Effector memory CD4-positive, alpha-beta T cell (primary cell): ENCODE measurements around the gene CFAP74.
"Not testable (repeated sequence)": the region's sequence is repeated elsewhere in the genome, so short reads cannot be mapped to it uniquely, and the experiment has no call there.

Source experiments
- DNase-seq, 3 donors: peaks; one replicate each; pipeline ENCODE4 v3.0.0-alpha.2; 2020
- H3K27ac ChIP-seq: 2 replicates; pipeline ENCODE4 v1.7.0; 2013; ENCODE audit warnings: mild to moderate bottlenecking, low read length, moderate library complexity; ENCODE audit not compliant: insufficient read depth, poor library complexity, severe bottlenecking
- H3K27me3 ChIP-seq: replicated peaks from 2 replicates; pipeline ENCODE4 v1.7.0; 2013; ENCODE audit warnings: mild to moderate bottlenecking, low read length; ENCODE audit not compliant: insufficient read depth, control insufficient read depth, poor library complexity, severe bottlenecking
- H3K36me3 ChIP-seq: 2 replicates; pipeline ENCODE4 v1.7.0; 2013; ENCODE audit warnings: mild to moderate bottlenecking, low read length, moderate library complexity; ENCODE audit not compliant: control insufficient read depth, insufficient read depth
- H3K4me1 ChIP-seq: 2 replicates; pipeline ENCODE4 v1.7.0; 2013; ENCODE audit warnings: low read length, mild to moderate bottlenecking; ENCODE audit not compliant: control insufficient read depth, insufficient read depth, poor library complexity, severe bottlenecking
- H3K4me3 ChIP-seq: 2 replicates; pipeline ENCODE4 v1.7.0; 2013; ENCODE audit warnings: low read length, low read depth, mild to moderate bottlenecking; ENCODE audit not compliant: insufficient read depth, poor library complexity, severe bottlenecking
- H3K9me3 ChIP-seq: 2 replicates; pipeline ENCODE4 v1.7.0; 2013; ENCODE audit warnings: mild to moderate bottlenecking, low read length, moderate library complexity; ENCODE audit not compliant: control insufficient read depth

Gene CFAP74

DNA sequence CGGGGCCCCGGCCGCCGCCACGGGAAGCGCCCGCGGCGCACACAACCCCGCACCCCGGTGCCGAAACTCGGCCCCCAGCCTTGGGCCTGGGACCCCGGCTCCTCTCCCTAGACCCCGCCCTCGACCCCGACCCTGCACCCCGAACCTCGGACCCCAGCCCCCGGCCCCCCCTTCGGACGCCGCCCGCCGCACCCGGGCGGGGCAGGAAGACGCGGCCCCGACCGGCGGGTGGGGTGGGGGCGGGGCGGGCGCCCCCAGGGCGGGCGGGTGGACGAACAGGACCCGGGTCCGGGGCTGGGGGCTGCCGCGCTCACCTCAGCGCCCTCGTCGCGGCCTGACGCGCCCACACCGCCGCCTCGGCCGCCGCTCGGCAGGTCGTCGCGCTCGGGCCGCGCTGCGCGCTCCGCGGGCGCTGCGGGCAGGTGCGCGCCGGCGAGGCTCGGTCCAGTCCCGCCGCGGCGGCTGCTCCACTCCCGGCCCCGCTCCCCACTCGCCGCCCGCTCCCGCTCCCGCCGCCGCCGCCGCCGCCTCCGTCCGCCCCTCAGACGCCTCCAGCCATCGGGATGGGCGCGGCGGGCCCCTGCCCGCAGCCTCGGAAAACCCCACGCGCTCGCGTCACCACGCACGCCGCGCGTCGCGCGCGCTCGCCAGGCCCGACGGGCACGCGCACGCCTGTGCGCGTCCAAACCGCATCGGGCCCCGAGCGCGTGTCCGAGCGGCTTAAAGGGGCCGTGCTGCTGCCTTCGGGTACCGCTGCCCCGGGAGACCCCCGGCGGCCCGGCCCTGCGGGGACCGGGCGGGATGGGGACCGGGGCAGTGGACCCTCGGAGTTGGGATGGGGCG lies 112.9 kb downstream of the CFAP74 start, which contains the start of gene GNB1:
Gene GNB1 (minus strand): TSS at position 582 of the 843 bp plus-strand sequence. CDS start 65,634 bp downstream, outside the sequence.
- DNase-seq = peak; percentile 81 to 82 (median 81)
- Histone ChIP-seq H3K27ac (peak within 1 kb of the TSS; percentile 93), H3K9me3 (no peaks in the 10 kb centered on the region), H3K27me3 (no peaks in the 10 kb centered on the region), H3K4me3 (peak within 1 kb of the TSS; percentile 88), H3K4me1 (peaks cover 52% of the 10 kb centered on the region), H3K36me3 (no peaks in the 10 kb centered on the region)

DNA sequence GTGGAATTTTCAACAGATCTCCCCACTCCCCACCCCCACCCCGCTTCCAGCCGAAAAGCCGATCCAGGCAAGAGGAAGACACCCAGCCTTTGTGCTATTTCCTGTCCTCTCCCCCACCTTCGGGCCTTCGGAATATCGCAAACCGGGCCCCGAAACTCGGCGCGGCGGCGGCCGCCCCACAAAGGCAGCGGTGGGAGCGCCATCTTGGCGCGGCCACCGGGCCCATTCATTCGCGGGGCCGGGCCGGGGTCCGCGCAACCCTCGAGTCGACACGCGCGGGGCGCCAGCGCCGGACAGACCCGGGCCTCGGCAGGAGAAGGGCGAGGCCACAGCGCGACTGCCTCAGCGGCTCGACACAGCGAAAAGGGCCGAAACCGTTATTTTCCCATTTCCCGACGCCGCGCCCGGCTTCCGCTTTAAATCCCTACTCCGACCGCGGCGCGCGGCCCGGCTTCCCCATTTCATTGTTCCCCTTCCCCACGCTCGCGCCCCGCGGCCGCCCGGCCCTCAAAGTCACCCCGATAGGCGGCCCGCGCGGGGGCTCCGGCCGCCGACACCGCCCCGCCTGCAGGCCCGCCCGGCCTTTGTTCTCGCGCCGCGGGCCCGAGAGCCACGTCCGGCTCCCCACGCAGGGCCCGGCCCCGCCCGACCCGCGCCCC lies 113.6 kb downstream of the CFAP74 start:
- peaks cover 48% of the 10 kb centered on the region for H3K4me1 ChIP-seq
- DNase-seq = peak in 2 of 3 donors; percentile 18 to 36
- no peaks in the 10 kb centered on the region for H3K27me3 ChIP-seq
- no peaks in the 10 kb centered on the region for H3K36me3 ChIP-seq
- H3K27ac ChIP-seq = peak overlapping the region; percentile 93
- H3K9me3 ChIP-seq = no peaks in the 10 kb centered on the region
- H3K4me3 ChIP-seq = peak overlapping the region; percentile 88

DNA sequence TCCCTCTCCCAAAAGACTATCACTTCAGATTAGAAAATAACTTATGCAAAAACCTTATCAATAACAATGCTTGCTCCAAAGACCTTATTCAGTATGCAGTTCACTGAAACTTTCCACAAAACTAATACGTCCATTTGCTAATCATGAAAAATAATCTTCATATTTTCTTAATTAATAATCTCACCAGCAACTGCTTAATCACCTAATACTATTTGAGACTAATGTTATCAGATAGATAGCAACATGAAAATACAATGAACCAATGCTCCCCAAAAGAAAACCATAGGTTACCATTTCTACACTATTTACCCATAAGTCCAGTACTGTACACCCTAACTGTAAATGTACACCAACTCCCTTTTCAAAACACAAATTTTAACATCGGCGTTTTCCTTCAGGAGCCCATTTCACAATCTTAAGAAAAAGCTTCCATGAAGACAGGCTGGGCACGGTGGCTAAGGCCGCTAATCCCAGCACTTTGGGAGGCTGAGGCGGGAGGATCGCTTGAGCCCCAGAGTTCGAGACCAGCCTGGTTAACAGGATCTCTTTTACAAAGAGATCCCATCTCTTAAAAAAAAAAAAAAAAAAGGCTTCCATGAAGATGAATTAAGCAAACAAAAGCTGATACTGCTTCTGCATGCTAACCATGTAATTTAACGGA lies 114.4 kb downstream of the CFAP74 start:
- no peaks in the 10 kb centered on the region for H3K27me3 ChIP-seq
- DNase-seq = no peak
- peaks cover 44% of the 10 kb centered on the region for H3K4me1 ChIP-seq
- peak overlapping the region; percentile 88 for H3K4me3 ChIP-seq
- H3K36me3 ChIP-seq = no peaks in the 10 kb centered on the region
- H3K9me3 ChIP-seq = no peaks in the 10 kb centered on the region
- H3K27ac ChIP-seq = peak overlapping the region; percentile 93

DNA sequence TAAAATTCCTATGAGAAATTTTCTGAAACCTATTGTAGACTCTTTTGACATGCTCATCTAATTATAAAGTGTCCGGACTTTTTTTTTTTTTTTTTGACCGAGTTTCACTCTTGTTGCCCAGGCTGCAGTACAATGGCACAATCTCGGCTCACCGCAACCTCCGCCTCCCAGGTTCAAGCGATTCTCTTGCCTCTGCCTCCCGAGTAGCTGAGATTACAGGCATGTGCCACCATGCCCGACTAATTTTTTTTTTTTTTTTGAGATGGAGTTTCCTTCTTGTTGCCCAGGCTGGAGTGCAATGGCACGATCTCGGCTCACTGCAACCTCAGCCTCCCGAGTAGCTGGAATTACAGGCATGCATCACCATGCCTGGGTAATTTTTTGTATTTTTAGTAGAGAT lies 119.7 kb downstream of the CFAP74 start:
- not testable (repeated sequence) for H3K27me3 ChIP-seq, DNase-seq, H3K27ac ChIP-seq, H3K4me3 ChIP-seq, H3K9me3 ChIP-seq, H3K36me3 ChIP-seq
- H3K4me1 ChIP-seq = peaks cover 51% of the 10 kb centered on the region

DNA sequence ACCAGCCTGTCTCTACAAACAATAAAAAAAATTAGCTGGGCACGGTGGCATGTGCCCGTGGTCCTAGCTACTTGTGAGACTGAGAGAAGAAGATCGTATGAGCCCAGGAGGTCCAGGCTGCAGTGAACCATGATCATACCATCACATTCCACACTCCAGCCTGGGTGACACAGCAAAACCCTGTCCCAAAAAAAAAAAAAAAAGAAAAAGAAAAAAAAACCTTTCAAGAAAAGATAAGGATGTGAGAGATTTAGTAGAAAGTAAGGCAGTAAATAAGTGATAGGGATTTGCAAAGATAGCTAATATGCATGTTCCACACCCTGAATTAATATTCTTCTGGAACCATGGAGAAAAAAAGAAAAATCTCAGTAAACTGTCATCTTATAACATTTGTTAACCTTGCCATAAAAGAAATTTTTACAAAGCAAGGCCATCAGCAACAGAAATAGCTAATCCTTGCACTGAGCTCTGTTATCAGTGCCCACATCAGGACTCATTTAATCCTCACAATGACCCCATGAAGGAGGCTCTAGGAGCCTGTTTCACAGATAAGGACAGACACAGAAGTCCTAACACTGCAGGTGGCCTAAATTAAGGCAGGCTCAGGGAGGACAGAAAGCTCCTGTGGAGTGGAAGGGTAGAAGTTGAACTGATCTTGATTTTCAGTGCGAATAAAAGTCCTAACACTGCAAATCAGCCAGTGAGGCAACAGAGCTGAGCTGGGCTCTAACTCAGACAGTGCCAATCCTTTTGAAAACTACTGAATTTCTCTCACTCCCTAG lies 120.3 kb downstream of the CFAP74 start:
- H3K27me3 ChIP-seq = no peaks in the 10 kb centered on the region
- H3K36me3 ChIP-seq = peaks cover 4% of the 10 kb centered on the region
- H3K4me3 ChIP-seq = no peak overlapping the region
- H3K27ac ChIP-seq = no peak overlapping the region
- no peaks in the 10 kb centered on the region for H3K9me3 ChIP-seq
- peaks cover 51% of the 10 kb centered on the region for H3K4me1 ChIP-seq
- no peak for DNase-seq

DNA sequence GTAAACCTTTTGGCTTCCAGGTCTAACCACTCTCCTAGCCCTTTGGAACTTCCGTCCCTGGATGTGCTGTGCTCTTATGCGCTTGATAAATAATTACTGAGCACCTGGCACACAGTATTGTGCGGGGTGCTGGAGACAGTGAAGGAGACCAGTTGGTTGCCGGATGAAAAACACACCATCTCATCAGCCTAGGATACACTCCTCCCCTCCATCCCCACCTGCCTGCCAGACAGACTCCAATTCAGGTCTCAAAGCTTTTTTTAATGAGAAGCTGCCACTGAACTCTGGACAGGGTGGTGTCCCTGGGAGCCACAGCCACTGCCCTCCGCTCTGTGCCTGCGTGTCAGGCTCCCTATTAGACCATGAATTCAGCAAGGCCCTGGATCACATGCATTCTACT lies 121.9 kb downstream of the CFAP74 start:
- no peak overlapping the region for H3K27ac ChIP-seq

DNA sequence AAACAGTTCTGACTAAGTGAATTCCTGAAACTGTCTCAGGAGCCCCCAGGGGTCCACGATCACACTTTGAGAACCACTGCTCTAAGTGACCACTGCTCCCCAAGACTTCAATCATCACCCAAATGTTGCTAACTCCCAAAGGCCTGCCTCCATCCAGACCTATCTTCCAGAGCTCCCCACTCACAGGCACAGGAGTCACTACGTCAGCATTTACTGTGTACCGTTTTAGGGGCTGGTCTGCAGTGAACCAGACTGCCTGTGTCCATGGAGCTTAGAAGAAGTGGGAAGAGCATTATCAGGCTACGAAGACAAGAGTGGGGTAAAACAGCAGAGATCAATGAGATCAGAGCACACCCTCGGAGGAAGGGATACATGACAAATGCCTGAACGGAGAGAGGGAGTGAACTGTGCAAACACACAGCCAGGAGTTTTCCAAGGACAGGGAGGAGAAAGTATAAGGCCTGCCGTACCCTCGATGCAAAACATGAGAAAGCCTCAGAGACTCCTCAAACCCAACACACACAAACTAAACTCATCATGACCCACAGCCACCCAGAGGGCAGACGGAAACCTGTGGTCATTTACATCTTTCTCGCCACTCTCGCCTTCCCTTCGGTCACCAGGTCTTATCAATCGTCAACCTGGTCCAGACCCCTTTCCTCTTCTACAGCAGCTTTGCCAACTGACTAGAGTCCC lies 122.8 kb downstream of the CFAP74 start:
- Histone ChIP-seq H3K27me3 (no peaks in the 10 kb centered on the region), H3K9me3 (no peaks in the 10 kb centered on the region), H3K4me1 (peaks cover 32% of the 10 kb centered on the region), H3K36me3 (peaks cover 8% of the 10 kb centered on the region), H3K27ac (no peak overlapping the region), H3K4me3 (no peak overlapping the region)
- no peak for DNase-seq

More for the DNA sequence above, 121.9 kb downstream of the CFAP74 start:
- H3K4me1 ChIP-seq = peaks cover 36% of the 10 kb centered on the region
- H3K27me3 ChIP-seq = no peaks in the 10 kb centered on the region
- H3K4me3 ChIP-seq = no peak overlapping the region
- no peak for DNase-seq
- no peaks in the 10 kb centered on the region for H3K9me3 ChIP-seq
- peaks cover 4% of the 10 kb centered on the region for H3K36me3 ChIP-seq

DNA sequence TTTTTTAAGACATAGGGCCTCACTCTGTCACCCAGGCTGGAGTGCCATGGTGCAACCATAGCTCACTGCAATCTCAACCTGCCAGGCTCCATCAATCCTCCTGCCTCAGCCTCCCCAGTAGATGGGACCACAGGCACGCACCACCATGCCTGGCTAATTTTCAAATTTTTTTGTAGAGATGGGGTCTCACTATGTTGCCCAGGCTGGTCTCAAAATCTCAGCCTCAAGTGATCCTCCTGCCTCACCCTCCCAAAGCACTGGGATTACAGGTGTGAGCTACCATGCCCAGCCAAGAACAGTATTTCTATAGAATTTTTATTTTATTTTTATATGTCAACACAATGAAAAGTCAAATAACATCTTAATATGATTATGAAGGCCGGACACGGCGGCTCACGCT lies 123.6 kb downstream of the CFAP74 start:
- Histone ChIP-seq H3K4me1 (peaks cover 32% of the 10 kb centered on the region), H3K9me3 (no peaks in the 10 kb centered on the region), H3K27ac (no peak overlapping the region), H3K36me3 (peaks cover 8% of the 10 kb centered on the region), H3K4me3 (no peak overlapping the region), H3K27me3 (no peaks in the 10 kb centered on the region)
- DNase-seq = no peak

DNA sequence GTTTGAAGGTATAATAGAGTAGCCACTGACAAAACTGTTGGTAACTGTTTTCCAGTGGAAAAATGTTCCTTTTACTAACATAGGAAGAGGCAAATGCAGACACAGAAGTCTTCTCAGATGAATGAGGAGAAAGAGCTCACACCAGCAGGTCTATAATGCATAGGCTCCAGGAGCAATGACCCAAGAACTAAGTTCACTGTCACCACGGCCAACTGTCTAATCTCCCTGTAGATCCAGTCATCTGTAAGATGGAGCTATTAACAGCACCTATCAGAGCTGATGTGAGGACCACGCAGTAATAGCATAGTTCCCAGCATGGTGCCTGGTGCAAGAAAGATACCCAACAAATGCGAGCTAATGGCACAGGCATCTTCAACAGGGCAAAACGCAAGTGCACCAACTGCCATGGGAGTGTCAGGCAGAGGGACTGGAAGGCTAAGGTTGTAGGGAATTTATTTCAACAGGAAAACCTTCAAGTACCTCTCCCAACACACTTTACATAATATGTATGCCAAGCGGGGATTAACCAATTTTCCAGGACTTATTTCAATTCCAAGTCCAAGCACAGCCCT lies 125.6 kb downstream of the CFAP74 start:
- no peak overlapping the region for H3K4me3 ChIP-seq
- no peaks in the 10 kb centered on the region for H3K27me3 ChIP-seq
- H3K9me3 ChIP-seq = no peaks in the 10 kb centered on the region
- H3K36me3 ChIP-seq = peaks cover 9% of the 10 kb centered on the region
- no peak overlapping the region for H3K27ac ChIP-seq
- peaks cover 31% of the 10 kb centered on the region for H3K4me1 ChIP-seq
- no peak for DNase-seq
